Activated naive CD8-positive, alpha-beta T cell treated with anti-CD3 and anti-CD28 coated beads for 36 hours (primary cell): ENCODE data around the gene ARHGDIG. TPM values are rescaled to one million over a fixed set of nuclear protein-coding genes. Genes with fewer than 3 reads are reported as not detected.
A peak's percentile ranks its signal among the peaks of the same experiment; 100 is the strongest.
"Not testable (repeated sequence)": the region's sequence is repeated elsewhere in the genome, so short reads cannot be mapped to it uniquely, and the experiment has no call there.

ENCODE experiments used
- DNase-seq: peaks from one replicate; pipeline ENCODE4 v3.0.0; 2021
- H3K27ac Mint-ChIP-seq: one replicate; pipeline ENCODE4 v1.8.0; 2022; ENCODE audit warnings: mild to moderate bottlenecking, moderate library complexity, mixed read lengths
- H3K27me3 Mint-ChIP-seq: one replicate; pipeline ENCODE4 v1.8.0; 2022; ENCODE audit warnings: mild to moderate bottlenecking, mixed read lengths
- H3K36me3 Mint-ChIP-seq: one replicate; pipeline ENCODE4 v1.8.0; 2021; ENCODE audit warnings: mild to moderate bottlenecking, mixed read lengths
- H3K4me1 Mint-ChIP-seq: one replicate; pipeline ENCODE4 v1.8.0; 2021; ENCODE audit warnings: mixed read lengths
- H3K4me3 Mint-ChIP-seq: one replicate; pipeline ENCODE4 v1.8.0; 2022; ENCODE audit warnings: mild to moderate bottlenecking, moderate library complexity, mixed read lengths
- H3K9me3 Mint-ChIP-seq: one replicate; pipeline ENCODE4 v1.8.0; 2022; ENCODE audit warnings: mixed read lengths
- total RNA-seq, 2 experiments: library from RNA; stranded (reverse); gene quantifications; one replicate each; pipeline ENCODE4 v1.2.3, GENCODE V29; 2021

The ARHGDIG gene
- total RNA-seq, 2 experiments from 2014 or later = not detected

DNA sequence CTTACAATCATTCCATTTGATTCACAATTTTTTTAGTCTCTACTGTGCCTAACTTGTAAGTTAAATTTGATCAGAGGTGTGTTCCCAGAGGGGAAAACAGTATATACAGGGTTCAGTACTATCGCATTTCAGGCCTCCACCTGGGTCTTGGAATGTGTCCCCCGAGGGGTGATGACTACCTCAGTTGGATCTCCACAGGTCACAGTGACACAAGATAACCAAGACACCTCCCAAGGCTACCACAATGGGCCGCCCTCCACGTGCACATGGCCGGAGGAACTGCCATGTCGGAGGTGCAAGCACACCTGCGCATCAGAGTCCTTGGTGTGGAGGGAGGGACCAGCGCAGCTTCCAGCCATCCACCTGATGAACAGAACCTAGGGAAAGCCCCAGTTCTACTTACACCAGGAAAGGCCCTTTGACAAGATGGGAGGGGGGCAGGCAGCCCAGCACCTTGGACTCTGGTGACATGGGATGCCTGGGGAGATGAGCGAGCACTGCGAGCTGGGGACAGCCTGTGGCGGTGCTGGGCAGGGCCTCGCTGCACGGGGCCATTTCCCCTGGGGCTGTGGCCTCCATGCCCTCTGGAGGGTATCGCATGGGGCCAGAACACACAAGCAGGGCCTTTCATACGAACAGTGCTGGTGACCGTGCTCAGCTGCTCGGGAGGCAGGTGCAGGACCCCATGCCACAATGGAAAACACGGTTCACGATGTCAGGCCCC lies 36.5 kb downstream of the ARHGDIG start:
- peaks cover 27% of the 10 kb centered on the region for H3K4me1 Mint-ChIP-seq

DNA sequence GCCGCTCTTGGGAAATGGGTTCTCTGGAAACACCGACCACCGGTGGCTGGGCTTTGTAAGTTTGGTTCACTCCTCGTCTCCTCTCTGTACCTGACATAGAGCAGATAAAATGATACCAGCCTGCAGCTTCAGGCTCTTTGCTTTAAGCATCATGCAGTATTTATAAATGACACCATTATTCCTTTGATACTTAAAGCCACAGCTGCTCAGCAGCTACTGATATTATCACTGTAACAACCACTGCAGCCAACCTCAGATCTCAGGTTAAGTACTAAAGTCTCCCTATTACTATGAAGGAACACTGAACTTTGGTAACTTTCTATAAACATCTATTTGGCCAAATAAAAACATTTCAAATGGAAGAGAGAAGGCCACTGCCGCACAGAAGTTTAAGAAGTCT lies 37.2 kb downstream of the ARHGDIG start:
- Mint-ChIP-seq H3K4me1 (peaks cover 29% of the 10 kb centered on the region), H3K4me3 (no peak overlapping the region), H3K27me3 (no peaks in the 10 kb centered on the region), H3K9me3 (no peaks in the 10 kb centered on the region), H3K36me3 (peaks cover 6% of the 10 kb centered on the region), H3K27ac (no peak overlapping the region)
- DNase-seq = no peak

More for the DNA sequence above, 36.5 kb downstream of the ARHGDIG start:
- Mint-ChIP-seq H3K27ac (no peak overlapping the region), H3K36me3 (peaks cover 6% of the 10 kb centered on the region), H3K9me3 (no peaks in the 10 kb centered on the region), H3K4me3 (no peak overlapping the region), H3K27me3 (no peaks in the 10 kb centered on the region)
- DNase-seq = no peak

DNA sequence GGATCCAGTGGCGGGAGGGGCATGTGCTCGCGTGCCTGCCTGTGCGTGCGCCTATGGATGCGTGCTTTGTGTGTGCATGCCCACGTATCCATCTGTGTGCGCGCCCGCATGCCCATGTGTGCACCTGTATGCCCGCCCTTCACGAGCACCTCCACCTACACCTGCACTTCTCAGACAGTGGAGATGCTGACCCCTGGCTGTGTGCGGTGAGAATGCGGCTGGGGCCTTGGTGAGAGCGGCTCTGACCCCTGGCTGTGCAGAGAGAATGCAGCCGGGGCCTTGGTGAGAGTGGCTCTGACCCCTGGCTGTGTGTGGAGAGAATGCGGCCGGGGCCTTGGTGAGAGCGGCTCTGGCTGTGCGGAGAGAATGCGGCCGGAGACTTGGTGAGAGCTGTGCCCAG lies 38.2 kb downstream of the ARHGDIG start:
- H3K4me3 Mint-ChIP-seq = no peak overlapping the region
- H3K4me1 Mint-ChIP-seq = peaks cover 29% of the 10 kb centered on the region
- H3K27me3 Mint-ChIP-seq = no peaks in the 10 kb centered on the region
- no peaks in the 10 kb centered on the region for H3K9me3 Mint-ChIP-seq
- no peak for DNase-seq
- no peak overlapping the region for H3K27ac Mint-ChIP-seq
- H3K36me3 Mint-ChIP-seq = peaks cover 6% of the 10 kb centered on the region

DNA sequence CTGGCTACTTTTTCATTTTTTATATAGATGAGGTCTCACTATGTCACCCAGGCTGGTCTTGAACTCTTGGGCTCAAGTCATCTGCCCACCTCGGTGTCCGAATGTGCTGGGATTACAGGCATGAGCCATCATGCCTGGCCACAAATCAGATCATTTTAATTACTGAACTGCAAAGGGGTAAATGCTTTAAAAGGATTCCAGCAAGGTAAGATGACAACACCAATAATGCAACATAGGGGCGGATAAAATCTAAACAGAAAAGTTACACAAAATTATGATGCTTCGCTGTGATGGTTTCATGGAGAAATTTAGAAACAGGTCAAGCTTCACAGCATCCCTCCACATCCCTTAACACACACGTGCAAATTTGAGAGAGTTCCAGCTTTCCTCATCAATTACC lies 39.8 kb downstream of the ARHGDIG start:
- no peak for DNase-seq
- H3K36me3 Mint-ChIP-seq = peaks cover 8% of the 10 kb centered on the region
- H3K4me1 Mint-ChIP-seq = peaks cover 41% of the 10 kb centered on the region
- no peak overlapping the region for H3K4me3 Mint-ChIP-seq
- H3K9me3 Mint-ChIP-seq = no peaks in the 10 kb centered on the region
- H3K27ac Mint-ChIP-seq = peak overlapping the region; percentile 32
- no peaks in the 10 kb centered on the region for H3K27me3 Mint-ChIP-seq

DNA sequence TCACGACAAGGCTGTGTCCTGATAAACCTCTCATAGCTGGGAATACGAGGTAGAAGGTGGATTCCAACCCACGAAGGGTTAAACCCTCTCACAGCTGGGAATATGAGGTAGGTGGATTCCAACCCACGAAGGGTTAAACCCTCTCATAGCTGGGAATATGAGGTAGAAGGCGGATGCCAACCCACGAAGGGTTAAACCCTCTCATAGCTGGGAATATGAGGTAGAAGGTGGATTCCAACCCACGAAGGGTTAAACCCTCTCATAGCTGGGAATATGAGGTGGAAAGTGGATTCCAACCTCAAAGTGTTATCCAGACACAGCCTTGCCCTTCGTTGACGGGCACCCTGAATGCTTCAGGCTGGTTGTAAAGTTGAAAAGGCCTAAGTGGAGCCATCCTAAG lies 41.1 kb downstream of the ARHGDIG start:
- Mint-ChIP-seq H3K9me3 (no peaks in the 10 kb centered on the region), H3K36me3 (peaks cover 14% of the 10 kb centered on the region), H3K4me3 (no peak overlapping the region), H3K27me3 (no peaks in the 10 kb centered on the region), H3K27ac (no peak overlapping the region), H3K4me1 (peaks cover 44% of the 10 kb centered on the region)
- DNase-seq = no peak

DNA sequence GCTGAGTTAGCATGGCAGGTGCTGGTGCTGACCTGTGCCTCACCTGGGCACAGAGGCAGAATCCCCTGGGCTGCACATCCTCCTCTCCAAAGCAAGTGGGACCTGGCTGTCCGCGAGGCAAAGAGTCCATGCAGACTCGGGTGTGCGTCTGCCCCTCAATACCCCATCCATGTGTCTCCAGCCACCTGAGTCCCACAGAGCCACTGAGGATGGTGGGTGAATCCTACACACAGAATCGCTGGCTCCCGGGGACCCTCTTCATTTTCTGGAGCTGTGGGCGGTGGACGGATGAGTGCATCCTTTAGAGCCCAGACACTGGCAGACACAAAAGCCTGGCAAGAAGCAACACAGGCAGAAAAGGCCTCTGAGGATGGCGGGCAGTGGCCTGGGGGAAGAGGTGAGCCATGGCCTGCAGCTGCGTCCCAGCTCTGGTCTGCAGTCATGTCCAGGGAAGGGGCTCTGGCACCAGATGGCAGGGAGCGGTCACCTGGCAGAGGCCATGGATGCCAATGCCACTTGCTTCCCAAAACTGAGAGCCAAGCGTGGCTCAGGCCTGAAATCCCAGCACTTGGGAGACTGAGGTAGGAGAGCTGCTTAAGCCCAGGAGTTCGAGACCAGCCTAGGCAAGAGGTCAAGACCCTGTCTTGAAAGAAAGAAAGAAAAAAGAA lies 42.2 kb downstream of the ARHGDIG start:
- H3K36me3 Mint-ChIP-seq = peaks cover 14% of the 10 kb centered on the region
- no peaks in the 10 kb centered on the region for H3K27me3 Mint-ChIP-seq
- H3K27ac Mint-ChIP-seq = no peak overlapping the region
- peaks cover 51% of the 10 kb centered on the region for H3K4me1 Mint-ChIP-seq
- no peak overlapping the region for H3K4me3 Mint-ChIP-seq
- DNase-seq = no peak
- H3K9me3 Mint-ChIP-seq = no peaks in the 10 kb centered on the region

DNA sequence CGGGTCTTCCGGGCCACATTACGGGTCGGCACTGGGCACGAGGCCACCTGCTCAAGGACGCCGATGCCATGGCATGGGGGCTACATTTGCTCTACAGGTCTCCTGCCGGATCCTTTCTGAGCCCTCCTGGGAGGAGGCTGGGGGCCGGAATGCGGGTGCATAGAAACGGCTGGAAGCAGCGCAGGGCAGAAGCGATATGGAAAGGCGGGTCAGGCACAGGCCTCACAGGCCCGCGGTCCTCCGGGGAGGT lies 43.7 kb downstream of the ARHGDIG start:
- H3K4me3 Mint-ChIP-seq = no peak overlapping the region
- peaks cover 51% of the 10 kb centered on the region for H3K4me1 Mint-ChIP-seq
- no peak for DNase-seq
- H3K27me3 Mint-ChIP-seq = no peaks in the 10 kb centered on the region
- H3K36me3 Mint-ChIP-seq = peaks cover 9% of the 10 kb centered on the region
- H3K27ac Mint-ChIP-seq = peak overlapping the region; percentile 71
- H3K9me3 Mint-ChIP-seq = no peaks in the 10 kb centered on the region

DNA sequence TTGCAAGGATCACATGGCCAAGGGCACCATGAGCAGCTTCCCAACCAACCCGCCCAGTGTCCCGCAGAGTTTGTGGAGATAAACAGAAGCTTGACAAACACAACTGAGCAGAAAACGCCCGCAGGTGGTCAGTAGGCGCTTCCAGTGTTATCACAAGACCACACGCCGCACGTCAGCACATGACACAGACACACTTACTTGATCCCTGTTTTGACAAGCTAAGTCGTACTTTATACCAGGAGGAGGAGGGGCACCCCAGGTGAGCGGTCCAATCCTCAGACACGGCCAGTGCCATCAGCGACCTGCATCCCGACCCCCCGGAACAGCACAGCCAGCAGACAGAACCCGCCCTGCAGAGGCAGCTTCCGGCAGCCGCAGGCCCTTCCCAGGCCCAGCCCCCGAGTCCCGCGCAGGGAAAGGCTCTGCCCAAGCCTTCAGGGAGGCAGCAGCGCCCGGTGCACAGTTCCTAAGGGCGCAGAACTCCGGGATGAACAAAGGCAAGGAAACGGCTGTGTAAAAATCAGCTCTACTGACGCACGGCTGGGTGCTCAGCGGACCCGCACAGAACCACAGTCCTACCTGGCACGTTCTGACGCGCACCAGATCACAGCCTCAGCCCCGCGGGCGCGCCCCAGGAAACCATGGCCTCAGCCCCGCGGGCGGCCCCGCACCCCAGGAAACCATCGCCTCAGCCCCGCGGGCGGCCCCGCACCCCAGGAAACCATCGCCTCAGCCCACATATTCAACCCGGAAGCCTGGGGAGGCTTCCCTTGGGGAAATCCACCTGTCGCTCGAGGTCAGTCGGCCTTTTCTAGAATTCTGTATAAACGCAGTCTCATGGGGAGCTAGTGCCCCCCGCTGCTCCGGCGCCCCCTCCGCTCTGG lies 44.3 kb downstream of the ARHGDIG start:
- peak; percentile 58 for DNase-seq
- H3K27ac Mint-ChIP-seq = peak overlapping the region; percentile 71
- H3K9me3 Mint-ChIP-seq = no peaks in the 10 kb centered on the region
- no peaks in the 10 kb centered on the region for H3K27me3 Mint-ChIP-seq
- H3K36me3 Mint-ChIP-seq = peaks cover 8% of the 10 kb centered on the region
- H3K4me1 Mint-ChIP-seq = peaks cover 48% of the 10 kb centered on the region
- H3K4me3 Mint-ChIP-seq = peak overlapping the region; percentile 62

DNA sequence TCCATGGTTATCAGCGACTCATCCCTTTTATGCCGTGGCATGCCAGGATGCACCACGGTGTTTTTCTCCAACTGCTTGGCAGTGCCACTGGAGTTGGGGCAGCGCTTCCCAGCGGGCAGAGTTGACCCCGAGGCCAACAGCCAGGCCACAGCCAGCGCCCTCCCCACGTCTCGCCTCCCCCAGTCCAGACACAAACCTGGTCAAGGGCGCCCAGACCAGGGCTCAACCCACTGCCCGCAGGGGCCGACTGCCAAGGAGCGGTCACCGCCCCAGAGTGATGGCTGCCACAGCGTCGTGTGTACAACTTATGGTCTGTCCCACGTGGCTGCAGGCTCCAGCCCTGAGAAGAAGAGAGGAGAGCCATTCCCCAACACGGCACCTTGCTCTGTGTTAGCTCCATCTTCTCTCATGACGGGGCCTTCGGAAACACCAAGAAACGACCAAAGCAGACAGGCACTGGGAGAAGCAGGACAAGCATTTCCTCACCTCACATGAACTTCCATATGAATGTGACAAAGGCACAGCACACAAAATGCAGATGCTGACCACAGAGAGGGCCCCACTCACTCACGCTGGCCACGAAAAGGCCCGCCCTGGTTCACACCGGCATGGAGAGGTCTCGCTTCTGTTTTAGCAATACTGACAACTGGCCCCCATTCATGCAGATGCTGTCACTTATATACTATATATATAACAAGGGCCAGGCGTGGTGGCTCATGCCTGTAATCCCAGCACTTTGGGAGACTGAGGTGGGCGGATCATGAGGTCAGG lies 45.2 kb downstream of the ARHGDIG start:
- DNase-seq = no peak
- Mint-ChIP-seq H3K36me3 (peaks cover 8% of the 10 kb centered on the region), H3K27me3 (no peaks in the 10 kb centered on the region), H3K4me1 (peaks cover 43% of the 10 kb centered on the region), H3K27ac (peak overlapping the region; percentile 71), H3K4me3 (peak overlapping the region; percentile 62), H3K9me3 (no peaks in the 10 kb centered on the region)

DNA sequence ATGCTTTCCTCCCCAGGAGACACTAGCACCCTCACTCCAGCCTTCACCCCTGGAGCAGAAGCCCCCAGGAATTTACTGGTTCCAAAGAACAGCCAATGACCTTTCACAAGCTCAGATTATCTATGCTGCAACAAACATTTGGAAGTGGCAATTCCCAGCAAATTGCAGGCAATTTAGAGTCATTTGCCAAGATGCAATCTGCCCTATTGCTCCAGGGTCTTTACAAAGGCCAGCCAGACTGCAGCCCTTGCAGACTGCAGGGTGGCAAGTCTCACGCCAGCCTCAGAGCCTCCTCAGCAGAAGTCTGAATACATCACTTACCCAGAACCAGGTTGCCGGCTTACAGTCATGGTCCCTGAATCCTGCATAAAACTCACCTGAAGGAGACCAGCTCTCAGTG lies 50.4 kb downstream of the ARHGDIG start:
- DNase-seq = no peak
- no peaks in the 10 kb centered on the region for H3K9me3 Mint-ChIP-seq
- H3K4me1 Mint-ChIP-seq = peaks cover 51% of the 10 kb centered on the region
- H3K4me3 Mint-ChIP-seq = no peak overlapping the region
- H3K27me3 Mint-ChIP-seq = no peaks in the 10 kb centered on the region
- peaks cover under 1% of the 10 kb centered on the region for H3K36me3 Mint-ChIP-seq
- H3K27ac Mint-ChIP-seq = no peak overlapping the region

DNA sequence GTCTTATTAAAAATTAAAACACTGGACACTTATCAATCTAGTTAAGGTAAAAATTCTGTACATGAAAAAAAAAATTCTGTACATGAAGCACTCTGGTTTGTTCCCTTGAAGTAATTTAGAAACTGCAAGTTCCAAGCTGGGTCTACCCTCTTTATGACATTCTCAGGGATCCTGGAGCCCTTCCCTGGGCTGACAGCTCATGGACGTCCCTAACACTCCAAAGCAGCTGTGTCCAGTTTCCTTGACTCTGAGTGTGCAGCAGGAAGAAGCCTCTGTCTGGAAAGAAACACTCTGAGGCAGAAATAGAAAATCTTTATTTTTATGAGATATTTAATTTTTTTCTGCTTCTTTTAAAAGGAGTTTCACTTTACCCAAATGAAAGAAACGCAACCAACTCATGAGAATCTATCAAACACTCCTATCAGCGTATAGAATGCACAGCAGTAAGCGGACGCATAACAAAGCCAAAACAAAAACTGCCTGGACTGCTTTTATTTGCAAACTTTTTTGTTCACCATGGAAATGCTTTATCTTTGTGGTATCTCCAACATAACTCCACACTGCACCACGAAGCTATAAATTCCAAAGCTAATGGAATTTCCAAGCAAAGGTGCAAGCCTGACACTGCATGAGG lies 50.9 kb downstream of the ARHGDIG start:
- peaks cover 53% of the 10 kb centered on the region for H3K4me1 Mint-ChIP-seq
- not testable (repeated sequence) for H3K4me3 Mint-ChIP-seq, H3K27me3 Mint-ChIP-seq, H3K36me3 Mint-ChIP-seq, DNase-seq, H3K9me3 Mint-ChIP-seq, H3K27ac Mint-ChIP-seq

Other genes with a start within 250 kb of the ARHGDIG start
- 10 to 100 TPM; 55.3 to 56.0 TPM for gene POLR3K, start 227.0 kb upstream of the ARHGDIG start, total RNA-seq
- gene SNRNP25, start 226.8 kb upstream of the ARHGDIG start, total RNA-seq = 100 to 1,000 TPM in 1 of 2 experiments, 10 to 100 TPM in 1; 98.4 to 103 TPM
- gene RHBDF1, start 208.0 kb upstream of the ARHGDIG start, total RNA-seq = under 1 TPM in 1 of 2 experiments, not detected in 1; 0.41 TPM
- gene MPG, start 202.4 kb upstream of the ARHGDIG start, total RNA-seq = 10 to 100 TPM; 51.6 to 56.7 TPM
- gene NPRL3, start 141.9 kb upstream of the ARHGDIG start, total RNA-seq = 10 to 100 TPM; 45.4 to 45.8 TPM
- not detected for gene HBZ, start 127.9 kb upstream of the ARHGDIG start, total RNA-seq
- gene HBM, start 114.6 kb upstream of the ARHGDIG start, total RNA-seq = not detected
- not detected for gene HBA2, start 107.7 kb upstream of the ARHGDIG start, total RNA-seq
- gene HBA1, start 103.9 kb upstream of the ARHGDIG start, total RNA-seq = not detected
- 1 to 10 TPM; 1.2 to 2.0 TPM for gene HBQ1, start 100.1 kb upstream of the ARHGDIG start, total RNA-seq
- 10 to 100 TPM; 61.9 to 65.3 TPM for gene LUC7L, start 51.1 kb upstream of the ARHGDIG start, total RNA-seq
- 10 to 100 TPM; 20.9 to 24.1 TPM for gene FAM234A, start 45.8 kb upstream of the ARHGDIG start, total RNA-seq
- gene RGS11, start 4.6 kb upstream of the ARHGDIG start, total RNA-seq = not detected
- not detected for gene PDIA2, start 2.6 kb downstream of the ARHGDIG start, total RNA-seq
- 10 to 100 TPM; 23.9 to 24.6 TPM for gene AXIN1, start 72.1 kb downstream of the ARHGDIG start, total RNA-seq
- 10 to 100 TPM; 89.3 to 94.8 TPM for gene MRPL28, start 89.9 kb downstream of the ARHGDIG start, total RNA-seq
- 10 to 100 TPM; 22.8 to 24.1 TPM for gene PGAP6, start 101.4 kb downstream of the ARHGDIG start, total RNA-seq
- 10 to 100 TPM; 15.6 to 17.3 TPM for gene NME4, start 116.6 kb downstream of the ARHGDIG start, total RNA-seq
- gene DECR2, start 121.3 kb downstream of the ARHGDIG start, total RNA-seq = 1 to 10 TPM; 7.0 to 8.2 TPM
- 10 to 100 TPM; 16.9 to 17.4 TPM for gene RAB11FIP3, start 145.1 kb downstream of the ARHGDIG start, total RNA-seq
- gene CAPN15, start 247.1 kb downstream of the ARHGDIG start, total RNA-seq = 10 to 100 TPM; 86.4 to 91.3 TPM